HG03354 (cell line): ENCODE data around the gene FCHSD2.

Experiments used
- ATAC-seq: cut with Tn5 transposase; IDR thresholded peaks from one replicate; pipeline ENCODE4 v1.9.1; 2021; ENCODE audit warnings: mild to moderate bottlenecking; ENCODE audit not compliant: unreplicated experiment, poor library complexity, severe bottlenecking

The FCHSD2 gene

DNA sequence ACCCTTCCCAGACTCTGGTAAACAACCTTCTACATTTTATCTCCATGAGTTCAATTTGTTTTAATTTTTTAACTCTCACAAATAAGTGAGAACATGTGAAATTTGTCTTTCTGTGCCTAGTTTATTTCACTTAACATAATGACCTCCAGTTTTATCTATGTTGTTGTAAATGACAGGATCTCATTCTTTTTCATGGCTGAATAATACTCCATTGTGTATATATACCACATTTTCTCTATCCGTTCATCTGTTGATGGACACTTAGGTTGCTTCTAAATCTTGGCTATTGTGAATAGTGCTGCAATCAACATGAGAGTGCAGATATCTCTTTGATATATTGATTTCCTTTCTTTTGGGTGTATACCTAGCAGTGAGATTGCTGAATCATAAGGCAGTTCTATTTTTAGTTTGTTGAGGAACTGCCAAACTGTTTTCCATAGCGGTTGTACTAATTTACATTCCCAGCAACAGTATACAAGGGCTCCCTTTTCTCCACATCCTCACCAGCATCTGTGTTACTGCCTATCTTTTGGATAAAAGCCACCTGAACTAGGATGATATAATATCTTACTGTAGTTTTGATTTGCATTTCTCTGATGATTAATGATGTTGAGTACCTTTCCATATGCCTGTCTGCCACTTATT lies 234.0 kb downstream of the FCHSD2 start:
- no peak for ATAC-seq

DNA sequence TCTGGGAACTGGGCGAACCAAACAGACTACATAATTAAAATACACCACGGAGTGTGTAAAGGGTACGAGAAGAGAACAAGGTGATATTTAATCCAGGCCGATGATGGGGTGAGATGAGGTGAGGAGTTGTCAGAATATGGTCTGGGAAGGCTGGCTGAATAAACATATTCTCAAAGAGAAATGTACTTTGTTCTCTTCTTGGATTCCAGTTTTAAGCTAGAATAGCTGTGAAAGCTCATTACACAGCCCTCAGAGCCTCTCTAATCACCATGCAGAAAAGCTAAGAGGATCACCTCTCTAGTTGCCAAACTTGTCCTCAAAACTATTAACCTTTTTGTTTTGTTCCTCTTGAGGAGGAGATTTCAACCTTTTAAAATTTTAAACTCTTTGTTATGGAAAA lies 238.1 kb downstream of the FCHSD2 start:
- ATAC-seq: no peak

DNA sequence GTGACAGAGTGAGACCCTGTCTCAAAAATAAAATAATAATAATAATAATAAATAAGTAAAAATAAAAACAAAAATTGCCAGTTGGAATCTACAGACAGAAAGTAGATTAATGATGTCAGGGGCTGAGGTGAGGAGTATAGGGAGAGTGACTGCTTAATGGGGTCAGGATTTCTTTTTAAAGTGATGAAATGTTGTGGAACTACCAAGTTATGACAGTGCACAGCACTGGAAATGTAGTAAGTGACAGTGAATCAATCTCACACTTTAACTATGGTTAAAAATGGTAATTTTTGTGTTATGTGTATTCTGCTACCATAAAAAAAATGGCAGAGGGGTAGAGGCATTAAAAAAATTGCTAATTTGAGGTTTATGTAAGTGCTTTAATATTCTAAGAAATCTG lies 240.7 kb downstream of the FCHSD2 start:
- ATAC-seq: no peak

DNA sequence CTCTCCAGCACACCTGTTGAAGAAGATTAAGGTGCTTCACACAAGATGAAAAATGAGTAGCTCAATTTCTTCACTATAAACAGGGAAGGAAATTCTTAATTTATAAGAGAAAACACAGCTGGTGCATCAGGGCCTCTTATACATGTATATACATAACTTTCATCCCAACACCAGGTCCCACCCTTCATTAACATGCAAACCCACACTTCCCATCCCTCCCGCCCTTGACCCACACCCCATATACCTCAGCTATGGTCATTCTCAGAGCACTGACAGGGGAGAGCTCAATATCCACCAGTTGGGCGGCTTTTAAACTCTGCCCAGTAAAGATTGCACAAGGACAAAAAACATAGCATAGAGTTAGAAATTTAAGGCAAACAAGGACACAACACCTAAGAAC lies 242.1 kb downstream of the FCHSD2 start:
- ATAC-seq: no peak

DNA sequence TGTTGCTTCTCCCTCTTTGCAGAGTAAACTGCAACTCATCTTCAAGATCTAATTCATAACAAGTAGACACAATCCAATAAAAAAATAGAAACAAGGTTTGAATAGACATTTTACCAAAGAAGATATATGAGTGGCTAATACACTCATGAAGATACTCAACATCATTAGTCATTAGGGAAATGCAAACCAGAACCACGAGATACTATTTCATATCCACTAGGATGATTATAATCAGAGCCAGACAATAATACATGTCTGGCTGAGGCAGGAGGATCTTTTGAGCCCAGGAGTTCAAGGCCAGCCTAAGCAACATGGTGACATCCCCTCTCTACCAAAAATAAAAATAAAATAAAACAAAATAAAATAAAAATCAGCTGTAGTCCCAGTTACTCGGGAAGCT lies 242.9 kb downstream of the FCHSD2 start:
- ATAC-seq: no peak

DNA sequence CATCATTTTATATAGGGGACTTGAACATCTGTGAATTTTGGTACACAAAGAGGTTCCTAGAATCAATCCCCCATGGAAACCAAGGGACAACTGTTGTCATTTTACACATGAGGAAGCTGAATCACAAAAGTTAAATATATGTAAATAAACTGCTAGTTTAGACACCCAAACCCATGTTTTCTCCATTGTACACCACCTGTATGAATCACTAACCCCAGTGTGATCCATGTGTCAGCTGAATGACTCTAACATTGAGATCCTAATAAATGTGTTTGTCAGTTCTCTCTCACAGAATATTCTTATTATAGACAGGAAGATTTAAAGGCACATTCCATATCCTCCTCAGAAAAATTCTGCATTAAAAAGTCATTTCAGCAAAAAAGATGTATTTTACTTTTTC lies 244.6 kb downstream of the FCHSD2 start:
- no peak for ATAC-seq

DNA sequence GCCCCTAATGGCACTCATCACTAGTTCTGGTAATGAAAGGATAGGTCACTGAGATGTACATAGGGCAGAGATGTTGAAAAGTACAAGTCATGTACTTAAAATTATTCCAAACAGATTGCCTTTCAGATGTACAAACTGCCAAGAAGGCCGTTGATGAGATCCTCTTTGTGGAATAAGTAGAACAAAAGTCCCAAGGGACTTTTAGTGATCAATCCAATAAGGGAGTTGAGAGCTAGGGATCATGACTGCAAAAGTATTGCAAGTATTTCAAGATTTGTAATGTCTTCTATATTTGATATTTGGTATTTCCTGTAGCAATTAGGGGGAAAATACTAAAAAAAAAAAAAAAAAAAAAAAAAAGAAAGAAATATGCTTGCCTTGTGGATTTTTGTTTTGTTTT lies 245.7 kb downstream of the FCHSD2 start:
- ATAC-seq: no peak

DNA sequence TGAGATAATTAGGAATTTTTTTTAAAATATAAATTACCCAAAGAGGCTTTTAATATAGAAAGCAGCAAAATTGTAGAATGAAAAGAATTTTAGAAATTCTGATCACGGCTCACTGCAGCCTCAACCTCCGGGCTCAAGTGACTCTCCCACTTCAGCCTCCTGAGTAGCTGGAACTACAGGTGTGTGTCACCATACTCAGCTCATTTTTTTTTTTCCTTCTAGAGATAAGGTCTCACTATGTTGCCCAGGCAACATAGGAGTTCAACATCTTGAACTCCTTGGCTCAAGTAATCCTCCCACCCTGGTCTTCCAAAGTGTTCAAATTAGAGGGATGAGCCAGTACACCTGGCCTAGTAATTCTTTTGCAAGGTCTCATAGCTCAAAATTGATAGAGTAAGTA lies 251.2 kb downstream of the FCHSD2 start:
- no peak for ATAC-seq

DNA sequence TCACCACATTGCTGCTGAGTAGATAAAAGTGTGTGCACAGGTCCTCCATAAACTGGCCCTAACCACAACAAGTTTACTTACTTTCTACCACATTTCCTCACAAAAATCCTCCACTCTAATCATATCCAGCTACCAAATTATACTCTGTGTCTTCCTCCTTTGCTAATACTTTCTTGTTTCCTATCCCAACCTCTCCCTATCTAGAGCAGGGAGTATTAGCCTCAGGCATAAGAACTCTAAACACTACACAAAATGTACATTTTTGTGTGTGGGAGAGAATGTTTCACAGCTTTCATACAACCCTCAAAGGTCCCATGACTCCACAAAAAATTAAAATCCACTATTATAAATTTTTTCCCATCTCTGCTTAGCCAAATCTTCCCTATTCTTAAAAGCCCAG lies 255.5 kb downstream of the FCHSD2 start:
- ATAC-seq: no peak

DNA sequence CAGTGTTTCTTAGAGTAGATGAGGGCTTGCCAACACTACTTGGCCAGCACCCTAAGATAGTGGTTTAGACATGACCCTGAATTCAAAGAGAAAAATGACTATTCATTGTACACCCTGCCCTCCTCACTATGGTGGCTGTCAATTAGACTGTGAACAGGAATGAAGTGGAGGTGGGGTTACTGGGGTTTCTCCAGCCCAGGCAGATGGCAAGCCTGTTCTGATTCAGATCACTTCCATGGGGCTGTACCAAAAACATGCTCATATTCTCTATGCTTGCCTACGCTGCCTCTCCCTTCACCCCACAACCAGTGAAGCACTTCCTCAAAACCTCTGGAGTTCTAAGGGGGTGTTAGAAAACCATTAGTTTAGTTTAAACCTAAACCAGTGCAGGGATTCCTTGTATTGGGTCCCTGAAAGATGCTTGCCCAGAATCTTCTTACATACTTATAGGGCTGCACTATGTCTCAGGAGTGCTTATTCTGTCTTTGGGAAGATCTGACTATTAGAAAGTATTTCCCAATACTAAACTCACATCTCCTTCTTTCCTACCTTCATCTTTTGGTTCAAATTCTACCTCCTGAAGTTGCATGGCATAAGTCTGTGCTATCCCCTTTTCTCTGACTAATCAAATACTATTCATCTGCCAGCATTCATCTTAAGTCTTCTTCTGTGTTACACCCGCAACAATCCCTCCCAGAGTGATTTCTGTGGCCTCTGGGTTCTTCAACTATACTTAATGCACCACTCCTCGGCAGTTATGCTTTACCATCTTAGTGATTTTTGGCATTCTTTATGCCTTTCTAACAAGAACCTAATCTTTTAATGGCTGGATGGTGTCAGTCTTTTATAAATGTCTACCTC lies 256.1 kb downstream of the FCHSD2 start:
- ATAC-seq: no peak

DNA sequence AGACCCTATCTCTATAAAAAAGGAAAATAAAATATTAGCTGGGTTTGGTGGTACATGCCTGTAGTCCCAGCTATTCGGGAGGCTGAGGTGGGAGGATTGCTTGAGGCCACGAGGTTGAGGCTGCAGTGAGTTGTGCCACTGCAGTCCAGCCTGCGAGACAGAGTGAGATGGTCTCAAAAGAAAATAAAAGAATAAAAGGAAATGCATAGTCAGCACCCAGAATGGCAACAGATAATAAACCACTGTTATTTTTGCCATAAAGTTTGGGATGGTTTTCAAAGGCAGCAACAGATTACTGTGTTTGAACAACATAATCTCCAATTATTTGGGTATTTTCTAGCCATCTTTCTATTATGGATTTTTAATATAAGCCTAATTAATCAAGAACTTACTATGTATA lies 266.0 kb downstream of the FCHSD2 start:
- ATAC-seq: no peak

DNA sequence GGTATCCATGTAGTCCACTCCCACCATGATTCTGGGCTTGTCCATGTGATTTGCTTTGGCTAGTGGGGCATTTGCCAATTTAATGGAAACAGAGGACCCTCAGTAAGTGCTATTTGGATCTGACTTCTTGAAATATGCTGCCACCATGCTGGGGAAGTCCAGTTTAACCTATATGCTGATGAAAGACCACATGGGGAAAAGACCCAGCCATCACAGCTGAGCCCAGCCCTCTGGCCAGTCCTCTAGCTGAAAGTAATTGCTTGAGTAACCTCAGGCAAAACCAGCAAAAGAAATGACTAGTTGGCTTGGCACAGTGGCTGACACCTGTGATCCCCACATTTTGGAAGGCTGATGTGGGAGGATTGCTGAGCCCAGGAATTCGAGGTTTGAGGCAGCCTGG lies 266.4 kb downstream of the FCHSD2 start:
- no peak for ATAC-seq

DNA sequence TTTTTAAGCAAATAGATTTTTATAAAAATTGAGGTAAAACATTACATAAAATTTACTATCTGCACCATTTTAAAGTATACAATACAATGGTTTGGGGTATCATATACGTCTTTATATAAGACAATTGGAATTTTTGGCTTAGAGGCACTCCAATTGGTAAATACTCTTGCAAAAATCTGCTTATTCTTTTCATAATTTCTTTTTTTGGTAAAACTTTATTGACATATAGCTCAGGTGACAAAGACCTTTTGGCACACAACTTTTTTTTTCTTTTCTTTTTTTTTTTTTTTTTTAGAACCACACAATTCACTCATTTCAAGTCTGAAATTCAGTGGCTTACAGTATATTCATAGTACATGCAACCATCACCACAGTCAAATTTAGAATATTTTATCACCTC lies 270.1 kb downstream of the FCHSD2 start:
- no peak for ATAC-seq

DNA sequence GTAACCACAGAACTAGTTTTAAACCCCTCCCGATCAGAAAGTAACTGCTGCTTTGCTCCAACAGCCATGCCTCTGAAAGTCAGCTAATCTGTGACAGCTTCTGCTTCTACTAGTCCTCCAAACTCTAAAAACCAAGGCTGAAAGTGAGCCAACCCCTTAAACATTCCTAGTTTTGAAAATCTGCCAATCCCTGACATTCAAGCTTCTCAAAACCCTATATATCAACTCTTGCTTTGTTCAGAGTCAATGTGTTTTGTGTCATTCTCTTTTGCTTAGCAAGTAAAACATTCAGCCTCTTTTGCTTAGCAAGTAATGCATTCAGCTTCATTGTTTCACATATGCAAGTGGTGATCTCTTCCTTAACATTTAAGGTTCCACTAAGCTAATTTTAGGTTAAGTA lies 271.0 kb downstream of the FCHSD2 start:
- no peak for ATAC-seq

DNA sequence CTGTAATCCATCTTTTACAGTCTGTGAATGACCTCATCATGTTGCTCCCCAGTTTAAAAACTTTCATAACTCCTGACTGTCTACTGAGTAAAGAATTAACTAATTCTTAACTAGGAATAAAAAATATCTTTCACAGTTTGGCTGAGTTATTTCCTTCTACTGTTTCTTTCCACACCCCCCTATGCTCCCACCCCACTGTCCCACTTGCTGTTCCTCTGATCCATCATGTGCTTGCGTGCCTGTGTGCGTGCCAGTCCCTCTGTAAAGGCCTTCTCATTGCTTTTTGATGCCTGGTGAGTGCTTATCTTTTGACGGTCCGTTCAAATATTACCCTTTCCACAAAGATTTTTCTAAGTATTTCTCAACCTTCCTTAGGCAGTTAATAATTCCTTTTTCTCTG lies 272.3 kb downstream of the FCHSD2 start:
- ATAC-seq: no peak

DNA sequence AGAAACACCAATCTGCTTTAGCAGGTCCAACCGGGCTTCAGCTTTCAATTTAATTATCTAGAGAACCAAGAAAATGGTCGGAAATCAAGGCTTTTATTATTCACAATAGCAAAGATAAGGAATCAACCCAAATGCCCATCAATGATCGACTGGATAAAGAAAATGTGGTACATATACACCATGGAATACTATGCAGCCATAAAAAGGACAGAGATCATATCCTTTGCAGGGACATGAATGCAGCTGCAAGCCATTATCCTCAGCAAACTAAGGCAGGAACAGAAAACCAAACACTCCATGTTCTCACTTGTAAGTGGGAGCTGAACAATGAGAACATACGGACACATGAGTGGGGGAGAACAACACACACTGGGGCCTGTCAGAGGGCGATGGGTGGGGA lies 274.1 kb downstream of the FCHSD2 start:
- no peak for ATAC-seq

DNA sequence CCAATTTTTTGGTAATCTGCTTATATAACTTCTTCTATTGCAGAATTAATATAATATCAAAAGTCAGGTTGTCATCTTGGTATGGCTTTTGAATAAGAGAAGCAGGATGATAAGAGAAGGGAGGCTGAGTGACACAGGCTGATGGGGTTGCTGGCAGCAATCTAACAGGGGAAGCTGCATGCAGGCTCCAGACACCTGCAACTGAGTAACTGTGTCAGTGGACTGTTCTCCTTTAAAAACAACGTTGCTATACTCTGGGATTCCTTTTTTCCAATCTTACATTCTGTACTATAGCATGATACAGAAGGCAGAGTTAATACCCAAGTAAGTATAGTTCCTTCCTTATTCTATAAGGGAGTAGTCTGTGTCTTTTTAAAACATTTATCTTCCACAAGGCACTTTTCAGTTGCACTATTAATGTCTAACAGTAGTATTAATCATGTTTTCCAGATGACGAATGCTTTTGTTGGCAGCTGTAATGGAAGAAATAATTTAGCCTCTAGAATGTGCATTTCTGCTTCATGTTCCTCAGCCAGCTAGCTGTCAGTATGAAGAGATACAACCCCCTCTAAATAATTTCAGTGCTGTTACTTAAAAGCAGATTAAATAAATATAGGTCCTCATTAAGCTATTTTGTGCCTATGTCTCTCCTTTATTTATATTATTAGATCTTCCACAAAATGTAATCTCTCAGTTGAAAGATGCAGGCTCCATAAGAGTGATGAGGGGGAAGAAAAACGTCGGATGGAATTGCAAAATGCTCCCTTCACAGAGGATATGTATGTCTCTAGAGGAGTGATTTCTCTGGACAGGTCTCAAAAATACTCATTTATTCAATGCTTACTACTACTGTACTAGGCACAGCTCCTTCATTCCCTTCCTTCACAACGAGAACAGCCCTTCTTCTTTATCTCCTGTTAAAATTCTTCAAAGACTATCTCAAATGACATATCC lies 277.1 kb downstream of the FCHSD2 start:
- no peak for ATAC-seq

DNA sequence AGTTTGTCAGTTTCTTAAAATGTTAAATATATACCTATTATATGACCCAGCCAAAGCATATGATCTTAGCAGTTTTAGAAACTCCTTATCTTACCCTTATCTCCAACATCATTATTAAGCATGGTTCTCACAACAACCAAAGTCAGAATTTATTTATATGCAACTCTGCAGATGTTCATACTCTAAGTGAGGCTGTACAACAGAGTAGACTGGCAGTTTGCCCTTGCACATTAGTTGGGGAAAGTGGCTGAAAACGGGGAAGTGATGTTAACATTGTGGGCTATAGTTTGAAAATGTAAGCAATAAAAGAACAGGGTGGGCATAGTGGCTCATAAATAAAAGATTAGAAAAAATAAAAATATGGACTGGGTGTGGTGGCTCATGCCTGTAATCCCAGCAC lies 278.2 kb downstream of the FCHSD2 start:
- ATAC-seq: no peak

DNA sequence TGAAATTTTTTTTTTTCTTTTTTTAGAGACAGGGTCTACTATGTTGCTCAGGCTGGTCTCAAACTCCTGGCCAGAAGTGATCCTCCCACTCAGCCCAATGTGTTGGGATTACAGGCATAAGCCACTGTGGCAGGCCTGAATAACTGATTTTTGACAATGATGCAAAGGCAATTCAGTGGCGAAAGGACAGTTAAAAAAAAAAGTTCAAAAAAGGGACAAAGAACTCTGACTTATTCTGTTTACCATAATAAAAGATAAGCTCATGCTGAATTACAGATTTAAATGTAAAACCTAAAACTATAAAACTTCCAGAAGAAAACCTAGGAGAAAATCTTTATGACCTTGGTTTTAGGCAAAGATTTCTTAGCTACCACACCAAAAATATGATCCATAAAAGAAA lies 279.0 kb downstream of the FCHSD2 start:
- no peak for ATAC-seq

DNA sequence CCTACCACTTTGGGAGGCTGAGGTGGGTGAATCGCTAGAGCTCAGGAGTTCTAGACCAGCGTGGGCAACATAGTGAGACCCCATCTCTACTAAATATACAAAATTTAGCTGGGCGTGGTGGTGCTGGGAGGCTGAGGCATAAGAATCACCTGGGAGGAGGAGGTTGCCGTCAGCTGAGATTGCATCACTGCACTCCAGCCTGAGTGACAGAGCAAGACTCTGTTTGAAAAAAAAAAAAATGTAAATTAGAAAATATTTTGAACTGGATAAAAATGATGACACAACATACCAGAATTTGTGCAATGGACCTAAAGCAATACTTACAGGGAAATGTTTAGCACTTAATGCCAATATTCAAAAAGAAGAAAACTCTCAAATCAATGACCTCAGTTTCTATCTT lies 281.5 kb downstream of the FCHSD2 start:
- no peak for ATAC-seq
